ENCODE results near the gene GTF2F2.
"Not testable (repeated sequence)": the region's sequence is repeated elsewhere in the genome, so short reads cannot be mapped to it uniquely, and the experiment has no call there.

DNA sequence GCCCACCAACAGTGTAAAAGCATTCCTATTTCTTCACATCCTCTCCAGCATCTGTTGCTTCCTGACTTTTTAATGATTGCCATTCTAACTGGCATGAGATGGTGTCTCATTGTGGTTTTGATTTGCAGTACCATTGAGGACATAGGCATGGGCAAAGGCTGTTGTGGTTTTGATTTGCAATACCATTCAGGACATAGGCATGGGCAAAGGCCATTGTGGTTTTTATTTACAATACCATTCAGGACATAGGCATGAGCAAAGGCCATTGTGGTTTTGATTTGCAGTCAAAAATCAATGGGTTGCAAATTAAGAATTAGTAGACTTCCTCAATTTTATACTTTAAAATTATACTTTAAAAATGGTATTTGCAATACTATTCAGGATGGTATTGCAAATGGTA is 69.2 kb downstream of the GTF2F2 start:
- TF ChIP-seq POLR2AphosphoS5, POLR2A (IDR thresholded peaks at IDR 0.05): not testable (repeated sequence)
- TF ChIP-seq, protein P1, sequence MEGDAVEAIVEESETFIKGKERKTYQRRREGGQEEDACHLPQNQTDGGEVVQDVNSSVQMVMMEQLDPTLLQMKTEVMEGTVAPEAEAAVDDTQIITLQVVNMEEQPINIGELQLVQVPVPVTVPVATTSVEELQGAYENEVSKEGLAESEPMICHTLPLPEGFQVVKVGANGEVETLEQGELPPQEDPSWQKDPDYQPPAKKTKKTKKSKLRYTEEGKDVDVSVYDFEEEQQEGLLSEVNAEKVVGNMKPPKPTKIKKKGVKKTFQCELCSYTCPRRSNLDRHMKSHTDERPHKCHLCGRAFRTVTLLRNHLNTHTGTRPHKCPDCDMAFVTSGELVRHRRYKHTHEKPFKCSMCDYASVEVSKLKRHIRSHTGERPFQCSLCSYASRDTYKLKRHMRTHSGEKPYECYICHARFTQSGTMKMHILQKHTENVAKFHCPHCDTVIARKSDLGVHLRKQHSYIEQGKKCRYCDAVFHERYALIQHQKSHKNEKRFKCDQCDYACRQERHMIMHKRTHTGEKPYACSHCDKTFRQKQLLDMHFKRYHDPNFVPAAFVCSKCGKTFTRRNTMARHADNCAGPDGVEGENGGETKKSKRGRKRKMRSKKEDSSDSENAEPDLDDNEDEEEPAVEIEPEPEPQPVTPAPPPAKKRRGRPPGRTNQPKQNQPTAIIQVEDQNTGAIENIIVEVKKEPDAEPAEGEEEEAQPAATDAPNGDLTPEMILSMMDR (IDR thresholded peaks at IDR 0.05) = not testable (repeated sequence)

Measured in stomach (tissue), 4 donors.